Measurements from ENCODE around the gene VAMP8.
"Not testable (repeated sequence)": the region's sequence is repeated elsewhere in the genome, so short reads cannot be mapped to it uniquely, and the experiment has no call there.

The VAMP8 gene

GRCh38 chr2:85589982-85590791, 12.8 kb downstream of the VAMP8 start:
- Histone ChIP-seq H3K4ac (ENCODE audit: low read depth, low read length) (no peak overlapping the region), H2AFZ (ENCODE audit: insufficient read depth, low read length, poor library complexity) (no peak overlapping the region), H3K4me2 (ENCODE audit: low read length) (no peak overlapping the region), H3K27me3 (ENCODE audit: insufficient read depth, low read length) (no peaks in the 10 kb centered on the region), H4K91ac (ENCODE audit: low read depth, low read length) (no peak overlapping the region), H3K4me3 (ENCODE audit: low read depth, low read length) (no peak overlapping the region), H3K18ac (ENCODE audit: low read length) (no peak overlapping the region), H3K79me1 (ENCODE audit: low read length) (peaks cover 7% of the 10 kb centered on the region), H3K9ac (ENCODE audit: low read length) (no peak overlapping the region), H3K14ac (ENCODE audit: low read length) (no peak overlapping the region), H2BK12ac (ENCODE audit: low read length) (no peak overlapping the region), H2BK120ac (ENCODE audit: insufficient read depth, low read length, poor library complexity) (no peak overlapping the region), H4K8ac (ENCODE audit: low read depth, low read length) (no peak overlapping the region), H3K4me1 (ENCODE audit: control insufficient read depth in 1 of 2, insufficient read depth in 2 of 2, low read length in 2 of 2) (peaks cover 14 to 21% of the 10 kb centered on the region in 2 experiments), H2BK5ac (ENCODE audit: low read depth, low read length, poor library complexity) (no peak overlapping the region), H3K9me3 (ENCODE audit: insufficient read depth, low read depth, low read length) (no peaks in the 10 kb centered on the region), H3K23ac (ENCODE audit: low read length) (no peak overlapping the region), H2AK5ac (ENCODE audit: low read length) (no peak overlapping the region), H3K36me3 (ENCODE audit: control insufficient read depth in 1 of 2, insufficient read depth in 2 of 2, low read length in 2 of 2) (no peaks in the 10 kb centered on the region), H3K27ac (ENCODE audit: low read depth, low read length) (no peak overlapping the region), H3K79me2 (ENCODE audit: control insufficient read depth, insufficient read depth, low read length, poor library complexity) (no peaks in the 10 kb centered on the region), H4K12ac (ENCODE audit: low read depth, low read length) (no peak overlapping the region)
- no peak for DNase-seq
- WGBS (ENCODE audit: extremely low coverage, insufficient coverage, insufficient read length) = no CpG with 5 or more reads among the region's 7 CpGs

DNA sequence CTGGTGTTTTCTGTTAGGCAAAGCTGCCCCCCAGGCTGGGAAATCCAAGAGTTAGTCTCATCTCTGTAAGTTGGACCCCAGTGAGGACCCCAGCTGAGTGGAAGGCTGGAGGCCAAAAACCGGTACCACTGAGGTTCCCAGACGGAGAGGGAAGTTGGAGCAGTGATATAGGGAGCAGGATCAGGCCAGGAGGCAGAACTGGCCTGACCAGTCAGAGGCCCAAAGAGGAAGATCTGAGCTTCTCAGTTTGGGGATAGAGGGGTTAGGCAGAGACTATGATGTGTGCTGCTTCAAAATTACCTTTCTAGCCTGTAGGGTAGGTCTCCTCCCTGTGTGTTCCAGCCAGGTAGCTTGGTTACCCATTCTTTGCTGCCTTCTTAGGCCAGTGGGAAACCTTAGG, 13.6 kb downstream of the VAMP8 start:
- H2AK5ac ChIP-seq (ENCODE audit: low read length) = no peak overlapping the region
- no peak overlapping the region for H4K8ac ChIP-seq (ENCODE audit: low read depth, low read length)
- WGBS (ENCODE audit: extremely low coverage, insufficient coverage, insufficient read length) = no CpG with 5 or more reads among the region's 2 CpGs
- no peak overlapping the region for H3K27ac ChIP-seq (ENCODE audit: low read depth, low read length)
- H2BK5ac ChIP-seq (ENCODE audit: low read depth, low read length, poor library complexity) = no peak overlapping the region
- H3K4me3 ChIP-seq (ENCODE audit: low read depth, low read length) = no peak overlapping the region
- no peak for DNase-seq
- no peak overlapping the region for H3K14ac ChIP-seq (ENCODE audit: low read length)
- no peak overlapping the region for H3K23ac ChIP-seq (ENCODE audit: low read length)
- H3K4me2 ChIP-seq (ENCODE audit: low read length) = no peak overlapping the region
- no peaks in the 10 kb centered on the region for H3K9me3 ChIP-seq (ENCODE audit: insufficient read depth, low read depth, low read length)
- H2BK12ac ChIP-seq (ENCODE audit: low read length) = no peak overlapping the region
- no peak overlapping the region for H3K18ac ChIP-seq (ENCODE audit: low read length)
- no peak overlapping the region for H3K4ac ChIP-seq (ENCODE audit: low read depth, low read length)
- H4K12ac ChIP-seq (ENCODE audit: low read depth, low read length) = no peak overlapping the region
- H2BK120ac ChIP-seq (ENCODE audit: insufficient read depth, low read length, poor library complexity) = no peak overlapping the region
- H3K79me2 ChIP-seq (ENCODE audit: control insufficient read depth, insufficient read depth, low read length, poor library complexity) = peaks cover 4% of the 10 kb centered on the region
- H3K79me1 ChIP-seq (ENCODE audit: low read length) = peaks cover 7% of the 10 kb centered on the region
- no peak overlapping the region for H2AFZ ChIP-seq (ENCODE audit: insufficient read depth, low read length, poor library complexity)
- no peak overlapping the region for H3K9ac ChIP-seq (ENCODE audit: low read length)
- no peak overlapping the region for H4K91ac ChIP-seq (ENCODE audit: low read depth, low read length)
- peaks cover 10 to 17% of the 10 kb centered on the region in 2 experiments for H3K4me1 ChIP-seq (ENCODE audit: control insufficient read depth in 1 of 2, insufficient read depth in 2 of 2, low read length in 2 of 2)
- H3K36me3 ChIP-seq (ENCODE audit: control insufficient read depth in 1 of 2, insufficient read depth in 2 of 2, low read length in 2 of 2) = no peaks in the 10 kb centered on the region
- no peaks in the 10 kb centered on the region for H3K27me3 ChIP-seq (ENCODE audit: insufficient read depth, low read length)

DNA sequence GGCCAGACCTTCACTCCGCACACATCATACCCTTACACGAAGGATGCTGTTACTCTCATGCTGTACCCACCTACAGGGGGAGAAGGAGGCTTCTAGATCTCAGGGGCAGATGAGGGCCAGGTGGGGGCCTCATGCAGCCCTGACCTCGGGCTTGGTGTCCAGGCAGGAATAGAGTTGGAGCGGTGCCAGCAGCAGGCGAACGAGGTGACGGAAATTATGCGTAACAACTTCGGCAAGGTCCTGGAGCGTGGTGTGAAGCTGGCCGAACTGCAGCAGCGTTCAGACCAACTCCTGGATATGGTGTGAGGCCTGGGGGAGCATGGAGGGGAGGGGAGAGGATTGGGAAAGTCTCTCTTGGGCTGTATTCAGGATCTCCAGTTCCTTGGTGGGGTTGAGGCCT, 14.2 kb downstream of the VAMP8 start:
- Histone ChIP-seq H3K18ac (ENCODE audit: low read length) (no peak overlapping the region), H3K79me1 (ENCODE audit: low read length) (peaks cover 7% of the 10 kb centered on the region), H3K4me2 (ENCODE audit: low read length) (no peak overlapping the region), H2AK5ac (ENCODE audit: low read length) (no peak overlapping the region), H2BK5ac (ENCODE audit: low read depth, low read length, poor library complexity) (no peak overlapping the region), H3K36me3 (ENCODE audit: control insufficient read depth in 1 of 2, insufficient read depth in 2 of 2, low read length in 2 of 2) (peaks cover under 1 to 2% of the 10 kb centered on the region in 2 experiments), H3K9ac (ENCODE audit: low read length) (no peak overlapping the region), H4K12ac (ENCODE audit: low read depth, low read length) (no peak overlapping the region), H4K8ac (ENCODE audit: low read depth, low read length) (no peak overlapping the region), H3K27ac (ENCODE audit: low read depth, low read length) (no peak overlapping the region), H3K79me2 (ENCODE audit: control insufficient read depth, insufficient read depth, low read length, poor library complexity) (peaks cover 5% of the 10 kb centered on the region), H3K14ac (ENCODE audit: low read length) (no peak overlapping the region), H3K4ac (ENCODE audit: low read depth, low read length) (no peak overlapping the region), H3K4me3 (ENCODE audit: low read depth, low read length) (no peak overlapping the region), H3K27me3 (ENCODE audit: insufficient read depth, low read length) (no peaks in the 10 kb centered on the region), H3K23ac (ENCODE audit: low read length) (no peak overlapping the region), H3K4me1 (ENCODE audit: control insufficient read depth in 1 of 2, insufficient read depth in 2 of 2, low read length in 2 of 2) (peaks cover 12 to 19% of the 10 kb centered on the region in 2 experiments), H3K9me3 (ENCODE audit: insufficient read depth, low read depth, low read length) (no peaks in the 10 kb centered on the region), H4K91ac (ENCODE audit: low read depth, low read length) (no peak overlapping the region), H2BK12ac (ENCODE audit: low read length) (no peak overlapping the region), H2AFZ (ENCODE audit: insufficient read depth, low read length, poor library complexity) (no peak overlapping the region), H2BK120ac (ENCODE audit: insufficient read depth, low read length, poor library complexity) (no peak overlapping the region)
- DNase-seq = no peak
- no CpG with 5 or more reads among the region's 12 CpGs for WGBS (ENCODE audit: extremely low coverage, insufficient coverage, insufficient read length)

DNA sequence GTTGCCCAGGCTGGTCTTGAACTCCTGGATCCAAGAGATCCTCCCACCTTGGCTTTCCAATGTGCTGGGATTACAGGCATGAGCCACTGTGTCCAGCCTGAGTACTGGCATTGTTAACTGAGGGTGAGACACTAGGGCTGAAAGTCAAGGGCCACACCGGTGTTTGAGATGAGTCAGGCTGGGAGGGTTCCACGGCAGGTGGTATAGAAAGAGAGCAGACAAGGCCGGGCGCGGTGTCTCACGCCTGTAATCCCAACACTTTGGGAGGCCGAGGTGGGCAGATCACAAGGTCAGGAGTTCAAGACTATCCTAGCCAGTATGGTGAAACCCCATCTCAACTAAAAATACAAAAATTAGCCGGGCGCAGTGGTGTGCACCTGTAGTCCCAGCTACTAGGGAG, 14.9 kb downstream of the VAMP8 start:
- not testable (repeated sequence) for H3K79me2 ChIP-seq (ENCODE audit: control insufficient read depth, insufficient read depth, low read length, poor library complexity); H2BK5ac ChIP-seq (ENCODE audit: low read depth, low read length, poor library complexity); H3K4me3 ChIP-seq (ENCODE audit: low read depth, low read length); H3K18ac ChIP-seq (ENCODE audit: low read length); H3K23ac ChIP-seq (ENCODE audit: low read length); H4K8ac ChIP-seq (ENCODE audit: low read depth, low read length); H3K14ac ChIP-seq (ENCODE audit: low read length); H4K91ac ChIP-seq (ENCODE audit: low read depth, low read length); H3K27me3 ChIP-seq (ENCODE audit: insufficient read depth, low read length); H2BK120ac ChIP-seq (ENCODE audit: insufficient read depth, low read length, poor library complexity); DNase-seq; H2AK5ac ChIP-seq (ENCODE audit: low read length); H2BK12ac ChIP-seq (ENCODE audit: low read length); H2AFZ ChIP-seq (ENCODE audit: insufficient read depth, low read length, poor library complexity); H3K79me1 ChIP-seq (ENCODE audit: low read length); H3K36me3 ChIP-seq (ENCODE audit: control insufficient read depth in 1 of 2, insufficient read depth in 2 of 2, low read length in 2 of 2); H3K27ac ChIP-seq (ENCODE audit: low read depth, low read length); H3K4ac ChIP-seq (ENCODE audit: low read depth, low read length); H3K9me3 ChIP-seq (ENCODE audit: insufficient read depth, low read depth, low read length); H3K9ac ChIP-seq (ENCODE audit: low read length); H4K12ac ChIP-seq (ENCODE audit: low read depth, low read length); H3K4me2 ChIP-seq (ENCODE audit: low read length)
- WGBS (ENCODE audit: extremely low coverage, insufficient coverage, insufficient read length) = no CpG with 5 or more reads among the region's 9 CpGs
- H3K4me1 ChIP-seq (ENCODE audit: control insufficient read depth in 1 of 2, insufficient read depth in 2 of 2, low read length in 2 of 2) = peaks cover 12 to 23% of the 10 kb centered on the region in 2 experiments
